Esophagus muscularis mucosa (tissue), 4 donors: Measurements from ENCODE around the gene DRD4.

Experiments
- CTCF ChIP-seq, 3 experiments: fragments of 200-600 bp in 2 of 3; fragments of 450-650 bp in 1 of 3; sonication (generic) in 2 of 3; IDR thresholded peaks; one replicate each; pipeline ENCODE4 v1.5.1; 2017 to 2019; ENCODE audit warnings: antibody characterized with exemption in 3 of 3, mild to moderate bottlenecking in 2 of 3, moderate library complexity in 1 of 3
- EP300 ChIP-seq: sonication (generic); formaldehyde crosslinking; IDR thresholded peaks from one replicate; pipeline ENCODE4 v1.6.1; 2017; ENCODE audit warnings: antibody characterized with exemption
- POLR2A ChIP-seq: fragments of 450-650 bp; IDR thresholded peaks from one replicate; pipeline ENCODE4 v1.6.1; 2017; ENCODE audit warnings: antibody characterized with exemption, moderate library complexity, mild to moderate bottlenecking, low read depth
- POLR2AphosphoS5 ChIP-seq, 2 donors: sonication (generic); formaldehyde crosslinking; IDR thresholded peaks; one replicate each; pipeline ENCODE4 v1.6.1; 2017; ENCODE audit warnings: antibody characterized with exemption in 2 of 2

- TF ChIP-seq CTCF (IDR thresholded peaks at IDR 0.05) (no peak), POLR2A (no peak), EP300 (no peak), POLR2AphosphoS5 (IDR thresholded peaks at IDR 0.05) (no peak)
Measured at GRCh38 chr11:628056-628455, 9.0 kb upstream of the DRD4 start.
